GM21737 (cell line): ENCODE results near the gene TGM3.

ENCODE experiments used
- ATAC-seq: cut with Tn5 transposase; IDR thresholded peaks from one replicate; pipeline ENCODE4 v1.9.1; 2021; ENCODE audit warnings: mild to moderate bottlenecking, moderate library complexity; ENCODE audit not compliant: unreplicated experiment

The TGM3 gene

GRCh38 chr20:2374346-2375125, 78.7 kb downstream of the TGM3 start:
- ATAC-seq = no peak

- ATAC-seq = no peak
These were observed 83.1 kb downstream of the TGM3 start for GRCh38 chr20:2378893-2379292.

GRCh38 chr20:2379511-2380229, 83.9 kb downstream of the TGM3 start:
- no peak for ATAC-seq

DNA sequence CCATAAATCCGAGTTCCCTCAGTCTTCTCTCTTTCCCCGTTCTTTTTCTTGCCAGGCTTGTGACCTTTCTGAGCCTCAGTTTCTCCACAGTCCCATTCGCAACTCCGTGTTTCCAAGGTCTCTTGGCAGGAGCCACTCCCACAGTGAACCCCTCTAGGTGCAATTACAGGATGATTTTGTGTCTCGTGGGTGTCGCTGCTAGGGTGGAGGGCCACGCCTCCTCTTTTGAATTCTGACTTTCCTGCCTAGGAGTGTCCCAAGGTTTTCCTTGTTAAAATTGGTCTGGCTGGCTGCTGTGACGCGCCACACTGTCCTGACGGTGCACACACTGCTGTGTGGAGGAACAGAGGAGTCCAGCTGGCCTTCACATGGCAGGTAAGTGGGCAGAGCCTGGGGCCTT, 84.8 kb downstream of the TGM3 start, which contains the start of gene TGM6:
TGM6 (plus strand) TSS at position 301 of the 400 bp plus-strand sequence; CDS start at position 369, 68 bp downstream.
- no peak for ATAC-seq

DNA sequence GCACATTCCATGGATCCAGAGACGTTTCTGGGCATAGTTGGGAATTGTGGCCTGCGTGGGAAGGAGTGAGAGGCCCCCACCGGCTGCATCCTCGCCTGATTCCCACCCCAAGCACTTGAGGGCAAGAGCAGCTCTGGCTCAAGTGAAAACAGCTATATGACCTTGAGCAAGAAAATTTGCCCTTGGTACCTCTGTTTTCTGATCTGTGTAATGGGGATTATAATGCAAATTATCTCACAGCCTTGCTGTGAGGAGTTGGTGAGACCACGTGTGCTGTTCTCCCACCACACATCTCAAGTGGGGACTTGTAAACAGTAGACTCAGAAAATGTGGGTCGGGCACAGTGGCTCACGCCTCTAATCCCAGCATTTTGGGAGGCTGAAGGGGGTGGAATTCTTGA, 85.5 kb downstream of the TGM3 start:
- ATAC-seq = no peak

DNA sequence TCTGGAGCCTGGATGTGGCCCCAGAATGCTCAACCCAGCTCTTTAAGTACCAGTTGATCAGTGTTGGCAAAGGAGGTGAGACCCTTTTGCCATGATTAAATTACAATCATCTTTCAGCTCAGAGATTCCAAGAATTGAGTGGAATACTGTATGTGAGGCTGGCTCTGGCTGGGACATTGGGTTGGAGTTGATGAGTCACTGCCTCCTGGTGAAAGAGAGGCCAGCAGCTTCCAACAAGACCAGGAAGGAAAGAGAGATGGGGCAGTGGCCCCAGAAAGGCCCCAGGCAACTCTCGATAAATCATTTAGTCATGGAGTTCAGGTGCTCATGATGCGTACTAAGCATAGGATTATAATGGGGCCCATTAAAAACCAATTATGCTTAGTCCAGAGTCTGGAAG, 87.0 kb downstream of the TGM3 start:
- ATAC-seq = no peak

- ATAC-seq = no peak
These were observed 89.2 kb downstream of the TGM3 start for GRCh38 chr20:2385026-2385425.

GRCh38 chr20:2385496-2385895, 89.7 kb downstream of the TGM3 start:
- ATAC-seq = no peak

- no peak for ATAC-seq
These were observed 90.8 kb downstream of the TGM3 start for GRCh38 chr20:2386516-2387179.

- ATAC-seq = no peak
These were observed 91.4 kb downstream of the TGM3 start for GRCh38 chr20:2387180-2387577.

DNA sequence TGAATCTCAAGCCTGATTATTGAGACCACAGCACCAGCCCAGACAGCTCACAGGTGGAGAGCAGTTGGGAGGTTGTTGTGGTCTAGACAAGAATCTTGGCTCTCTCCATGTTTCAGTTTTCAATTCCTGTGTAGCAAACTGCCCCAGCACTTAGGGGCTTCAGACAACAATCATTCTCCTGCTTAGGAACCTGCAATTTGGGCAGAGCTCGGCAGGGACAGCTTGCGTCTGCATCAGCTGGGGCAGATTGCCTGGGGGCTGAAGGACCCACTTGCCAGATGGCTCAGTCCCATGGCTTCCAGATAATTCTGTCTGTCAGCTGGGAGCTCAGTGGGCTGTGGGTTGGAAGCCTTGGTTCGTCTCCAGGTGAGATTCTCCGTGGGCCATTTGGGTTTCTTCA, 91.8 kb downstream of the TGM3 start:
- no peak for ATAC-seq
